Measurements from ENCODE around the gene NUDC.
"Not testable (repeated sequence)": the region's sequence is repeated elsewhere in the genome, so short reads cannot be mapped to it uniquely, and the experiment has no call there.

The NUDC gene

GRCh38 chr1:26921540-26922430 is at the start of gene NUDC:
TSS of gene NUDC (plus strand) at chr1:26921743. CDS start at chr1:26921849, 106 bp downstream.
- DNase-seq (ENCODE audit: low spot score) = peak; percentile 97

GRCh38 chr1:26873097-26873496 is 48.4 kb upstream of the NUDC start:
- not testable (repeated sequence) for DNase-seq (ENCODE audit: low spot score)

- no peak for DNase-seq (ENCODE audit: low spot score)
Measured at GRCh38 chr1:26874896-26875295, 46.6 kb upstream of the NUDC start.

- no peak for DNase-seq (ENCODE audit: low spot score)
Measured at GRCh38 chr1:26877326-26877725, 44.2 kb upstream of the NUDC start.

- no peak for DNase-seq (ENCODE audit: low spot score)
Measured at GRCh38 chr1:26879793-26880192, 41.8 kb upstream of the NUDC start.

GRCh38 chr1:26881611-26882010 is 39.9 kb upstream of the NUDC start:
- not testable (repeated sequence) for DNase-seq (ENCODE audit: low spot score)

GRCh38 chr1:26882696-26883463 is 38.7 kb upstream of the NUDC start:
- DNase-seq (ENCODE audit: low spot score) = no peak

GRCh38 chr1:26887125-26887524 is 34.4 kb upstream of the NUDC start:
- DNase-seq (ENCODE audit: low spot score) = peak; percentile 38

- no peak for DNase-seq (ENCODE audit: low spot score)
Measured at GRCh38 chr1:26888231-26888630, 33.3 kb upstream of the NUDC start.

GRCh38 chr1:26889551-26890466 is 31.7 kb upstream of the NUDC start, which contains the start of gene GPN2:
TSS of gene GPN2 (minus strand) at chr1:26890283. CDS start at chr1:26890096, 187 bp downstream.
- DNase-seq (ENCODE audit: low spot score) = peak; percentile 87

- no peak for DNase-seq (ENCODE audit: low spot score)
Measured at GRCh38 chr1:26890467-26890796, 31.1 kb upstream of the NUDC start.

GRCh38 chr1:26894263-26894662 is 27.3 kb upstream of the NUDC start:
- no peak for DNase-seq (ENCODE audit: low spot score)

- no peak for DNase-seq (ENCODE audit: low spot score)
Measured at GRCh38 chr1:26897351-26897750, 24.2 kb upstream of the NUDC start.

GRCh38 chr1:26900001-26900814 is 21.3 kb upstream of the NUDC start, which contains the start of gene GPATCH3:
TSS of gene GPATCH3 (minus strand) at chr1:26900467. CDS start at chr1:26900442, 25 bp downstream.
- DNase-seq (ENCODE audit: low spot score) = peak; percentile 94

GRCh38 chr1:26900815-26901511 is 20.6 kb upstream of the NUDC start:
- no peak for DNase-seq (ENCODE audit: low spot score)

GRCh38 chr1:26907071-26907917 is 14.2 kb upstream of the NUDC start:
- DNase-seq (ENCODE audit: low spot score) = no peak

GRCh38 chr1:26909951-26910342 is 11.6 kb upstream of the NUDC start:
- DNase-seq (ENCODE audit: low spot score) = no peak

GRCh38 chr1:26910343-26911160 is 11.0 kb upstream of the NUDC start:
- DNase-seq (ENCODE audit: low spot score) = no peak
